Measurements from ENCODE around the gene COPS8.

Gene COPS8

DNA sequence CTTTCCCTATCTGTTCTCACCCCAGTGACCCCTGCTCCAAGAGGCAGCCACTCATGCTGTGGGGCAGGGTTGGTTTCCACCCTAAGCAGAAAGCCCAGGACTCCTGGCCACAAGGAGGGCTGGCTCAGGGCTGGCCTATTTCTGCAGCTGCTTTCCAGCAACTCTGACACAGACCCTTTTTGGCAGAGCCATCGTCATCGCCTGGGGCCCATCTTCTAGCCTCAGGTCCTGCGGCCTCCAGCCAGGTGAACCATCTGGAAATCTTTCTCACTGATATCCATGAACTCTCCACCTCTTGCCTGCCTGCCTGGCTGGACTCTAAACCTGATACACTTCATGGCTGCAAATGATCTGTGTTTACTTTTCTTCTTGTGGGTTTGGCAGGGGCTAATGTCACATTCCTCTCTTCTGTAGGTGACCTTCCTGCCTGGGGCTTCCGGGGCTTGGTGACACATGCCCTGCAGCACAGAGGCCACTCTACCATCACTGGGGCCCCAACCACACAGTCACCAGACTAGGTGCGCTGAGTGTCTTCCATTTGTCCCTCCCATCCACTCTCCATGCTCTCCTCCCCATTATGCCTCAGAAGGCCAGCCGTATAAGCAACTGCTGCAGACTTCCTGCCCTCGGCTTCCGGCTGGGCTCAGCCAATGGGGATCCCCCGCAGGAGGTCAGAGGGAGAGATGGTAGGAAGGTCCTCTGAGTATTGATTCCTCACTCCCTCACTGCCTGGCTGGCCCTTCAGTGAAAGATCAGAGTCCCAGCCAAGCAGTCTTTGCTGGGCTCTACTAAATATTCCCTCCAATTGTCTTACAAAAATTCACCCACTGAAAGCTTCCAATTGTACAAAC lies 9.7 kb upstream of the COPS8 start:
- no peak overlapping the region for H3K4me3 ChIP-seq (ENCODE audit: low read depth, low read length)
- ChIA-PET POLR2A (interaction anchor here (1.6 kb wide), 1 partner anchor 10 kb away, joined by 7 read pairs; the partner anchor contains the start of gene COPS8), CTCF (interaction anchor here (0.6 to 3.2 kb wide), 6 partner anchors 10 to 766 kb away, joined by 3 to 16 read pairs (median 6); no protein-coding TSS in a partner anchor)
- H3K4me1 ChIP-seq (ENCODE audit: control insufficient read depth, insufficient read depth, low read length): no peaks in the 10 kb centered on the region
- no peaks in the 10 kb centered on the region for H3K36me3 ChIP-seq (ENCODE audit: control insufficient read depth in 2 of 2, insufficient read depth in 1 of 2, low read length in 2 of 2)
- no peak overlapping the region for H3K27ac ChIP-seq (ENCODE audit: extremely low read depth, low read depth, low read length)
- H3K9me3 ChIP-seq (ENCODE audit: control insufficient read depth, insufficient read depth, low read depth, low read length): no peaks in the 10 kb centered on the region
- TF ChIP-seq ZNF561 (tag by site-specific recombination; IDR thresholded peaks at IDR 0.05; ENCODE audit: borderline replicate concordance) (no peak), ZNF473 (tag by site-specific recombination; IDR thresholded peaks at IDR 0.05) (no peak), ZNF660 (tag by site-specific recombination; IDR thresholded peaks at IDR 0.05) (no peak), ZNF121 (tag by site-specific recombination; IDR thresholded peaks at IDR 0.05) (no peak), ZNF791 (tag by site-specific recombination; IDR thresholded peaks at IDR 0.05) (no peak), SP2 (tag by site-specific recombination; IDR thresholded peaks at IDR 0.05) (no peak), ZNF837 (tag by site-specific recombination; IDR thresholded peaks at IDR 0.05) (no peak), ZNF426 (tag by site-specific recombination; IDR thresholded peaks at IDR 0.05) (no peak), SETDB1 (IDR thresholded peaks at IDR 0.05; ENCODE audit: insufficient read length, low read length) (no peak), BCL11B (tag by site-specific recombination; IDR thresholded peaks at IDR 0.05; ENCODE audit: low read depth) (no peak), ZNF785 (tag by site-specific recombination; IDR thresholded peaks at IDR 0.05) (no peak), ZNF37A (tag by site-specific recombination; IDR thresholded peaks at IDR 0.05) (no peak), ZNF274 (IDR thresholded peaks at IDR 0.05; ENCODE audit: low read length) (no peak), ZNF274 (tag by site-specific recombination; IDR thresholded peaks at IDR 0.05; ENCODE audit: borderline replicate concordance) (no peak)
- TF ChIP-seq, protein P1, sequence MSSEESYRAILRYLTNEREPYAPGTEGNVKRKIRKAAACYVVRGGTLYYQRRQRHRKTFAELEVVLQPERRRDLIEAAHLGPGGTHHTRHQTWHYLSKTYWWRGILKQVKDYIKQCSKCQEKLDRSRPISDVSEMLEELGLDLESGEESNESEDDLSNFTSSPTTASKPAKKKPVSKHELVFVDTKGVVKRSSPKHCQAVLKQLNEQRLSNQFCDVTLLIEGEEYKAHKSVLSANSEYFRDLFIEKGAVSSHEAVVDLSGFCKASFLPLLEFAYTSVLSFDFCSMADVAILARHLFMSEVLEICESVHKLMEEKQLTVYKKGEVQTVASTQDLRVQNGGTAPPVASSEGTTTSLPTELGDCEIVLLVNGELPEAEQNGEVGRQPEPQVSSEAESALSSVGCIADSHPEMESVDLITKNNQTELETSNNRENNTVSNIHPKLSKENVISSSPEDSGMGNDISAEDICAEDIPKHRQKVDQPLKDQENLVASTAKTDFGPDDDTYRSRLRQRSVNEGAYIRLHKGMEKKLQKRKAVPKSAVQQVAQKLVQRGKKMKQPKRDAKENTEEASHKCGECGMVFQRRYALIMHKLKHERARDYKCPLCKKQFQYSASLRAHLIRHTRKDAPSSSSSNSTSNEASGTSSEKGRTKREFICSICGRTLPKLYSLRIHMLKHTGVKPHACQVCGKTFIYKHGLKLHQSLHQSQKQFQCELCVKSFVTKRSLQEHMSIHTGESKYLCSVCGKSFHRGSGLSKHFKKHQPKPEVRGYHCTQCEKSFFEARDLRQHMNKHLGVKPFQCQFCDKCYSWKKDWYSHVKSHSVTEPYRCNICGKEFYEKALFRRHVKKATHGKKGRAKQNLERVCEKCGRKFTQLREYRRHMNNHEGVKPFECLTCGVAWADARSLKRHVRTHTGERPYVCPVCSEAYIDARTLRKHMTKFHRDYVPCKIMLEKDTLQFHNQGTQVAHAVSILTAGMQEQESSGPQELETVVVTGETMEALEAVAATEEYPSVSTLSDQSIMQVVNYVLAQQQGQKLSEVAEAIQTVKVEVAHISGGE (tag by site-specific recombination; conservative IDR thresholded peaks at IDR 0.05; ENCODE audit: low read depth): no peak
- TF ChIP-seq, protein P2, sequence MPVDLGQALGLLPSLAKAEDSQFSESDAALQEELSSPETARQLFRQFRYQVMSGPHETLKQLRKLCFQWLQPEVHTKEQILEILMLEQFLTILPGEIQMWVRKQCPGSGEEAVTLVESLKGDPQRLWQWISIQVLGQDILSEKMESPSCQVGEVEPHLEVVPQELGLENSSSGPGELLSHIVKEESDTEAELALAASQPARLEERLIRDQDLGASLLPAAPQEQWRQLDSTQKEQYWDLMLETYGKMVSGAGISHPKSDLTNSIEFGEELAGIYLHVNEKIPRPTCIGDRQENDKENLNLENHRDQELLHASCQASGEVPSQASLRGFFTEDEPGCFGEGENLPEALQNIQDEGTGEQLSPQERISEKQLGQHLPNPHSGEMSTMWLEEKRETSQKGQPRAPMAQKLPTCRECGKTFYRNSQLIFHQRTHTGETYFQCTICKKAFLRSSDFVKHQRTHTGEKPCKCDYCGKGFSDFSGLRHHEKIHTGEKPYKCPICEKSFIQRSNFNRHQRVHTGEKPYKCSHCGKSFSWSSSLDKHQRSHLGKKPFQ (tag by site-specific recombination; IDR thresholded peaks at IDR 0.05): no peak
- TF ChIP-seq, protein P3, sequence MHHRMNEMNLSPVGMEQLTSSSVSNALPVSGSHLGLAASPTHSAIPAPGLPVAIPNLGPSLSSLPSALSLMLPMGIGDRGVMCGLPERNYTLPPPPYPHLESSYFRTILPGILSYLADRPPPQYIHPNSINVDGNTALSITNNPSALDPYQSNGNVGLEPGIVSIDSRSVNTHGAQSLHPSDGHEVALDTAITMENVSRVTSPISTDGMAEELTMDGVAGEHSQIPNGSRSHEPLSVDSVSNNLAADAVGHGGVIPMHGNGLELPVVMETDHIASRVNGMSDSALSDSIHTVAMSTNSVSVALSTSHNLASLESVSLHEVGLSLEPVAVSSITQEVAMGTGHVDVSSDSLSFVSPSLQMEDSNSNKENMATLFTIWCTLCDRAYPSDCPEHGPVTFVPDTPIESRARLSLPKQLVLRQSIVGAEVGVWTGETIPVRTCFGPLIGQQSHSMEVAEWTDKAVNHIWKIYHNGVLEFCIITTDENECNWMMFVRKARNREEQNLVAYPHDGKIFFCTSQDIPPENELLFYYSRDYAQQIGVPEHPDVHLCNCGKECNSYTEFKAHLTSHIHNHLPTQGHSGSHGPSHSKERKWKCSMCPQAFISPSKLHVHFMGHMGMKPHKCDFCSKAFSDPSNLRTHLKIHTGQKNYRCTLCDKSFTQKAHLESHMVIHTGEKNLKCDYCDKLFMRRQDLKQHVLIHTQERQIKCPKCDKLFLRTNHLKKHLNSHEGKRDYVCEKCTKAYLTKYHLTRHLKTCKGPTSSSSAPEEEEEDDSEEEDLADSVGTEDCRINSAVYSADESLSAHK (tag by site-specific recombination; IDR thresholded peaks at IDR 0.05): no peak
- TF ChIP-seq, protein P4, sequence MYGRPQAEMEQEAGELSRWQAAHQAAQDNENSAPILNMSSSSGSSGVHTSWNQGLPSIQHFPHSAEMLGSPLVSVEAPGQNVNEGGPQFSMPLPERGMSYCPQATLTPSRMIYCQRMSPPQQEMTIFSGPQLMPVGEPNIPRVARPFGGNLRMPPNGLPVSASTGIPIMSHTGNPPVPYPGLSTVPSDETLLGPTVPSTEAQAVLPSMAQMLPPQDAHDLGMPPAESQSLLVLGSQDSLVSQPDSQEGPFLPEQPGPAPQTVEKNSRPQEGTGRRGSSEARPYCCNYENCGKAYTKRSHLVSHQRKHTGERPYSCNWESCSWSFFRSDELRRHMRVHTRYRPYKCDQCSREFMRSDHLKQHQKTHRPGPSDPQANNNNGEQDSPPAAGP (tag by site-specific recombination; IDR thresholded peaks at IDR 0.05): no peak
